ENCODE results near the gene MEA1. TPM values are rescaled to one million over a fixed set of nuclear protein-coding genes. Genes with fewer than 3 reads are reported as not detected.

MEA1 gene
- polyA plus RNA-seq, 1 experiment: 86.5 TPM

DNA sequence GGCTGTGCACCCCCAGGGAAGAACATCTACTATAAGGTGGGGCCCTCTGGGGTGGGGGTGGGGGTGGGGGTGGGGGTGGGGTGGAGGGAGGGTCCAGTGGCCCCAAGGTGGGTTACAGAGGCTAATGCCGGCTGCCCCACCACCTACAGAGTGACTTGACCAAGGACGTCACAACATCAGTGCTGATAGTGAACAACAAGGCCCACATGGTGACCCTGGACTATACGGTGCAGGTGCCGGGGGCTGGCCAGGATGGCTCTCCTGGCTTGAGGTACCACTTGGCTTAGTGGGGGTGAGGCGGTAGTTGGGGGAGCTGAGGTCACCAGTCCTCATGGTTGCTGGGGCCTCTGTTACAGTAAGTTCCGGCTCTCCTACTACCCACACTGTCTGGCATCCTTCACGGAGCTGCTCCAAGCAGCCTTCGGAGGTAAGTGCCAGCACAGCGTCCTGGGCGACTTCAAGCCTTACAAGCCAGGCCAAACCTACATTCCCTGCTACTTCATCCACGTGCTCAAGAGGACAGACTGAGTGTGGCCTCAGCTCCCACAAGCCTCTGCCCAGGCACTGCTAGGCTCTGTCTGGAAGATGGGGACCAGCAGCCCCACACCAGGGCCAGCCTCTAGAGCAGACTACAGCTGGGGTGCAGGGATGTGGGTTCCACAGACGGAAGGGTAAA is 50.4 kb downstream of the MEA1 start:
- no peaks in the 10 kb centered on the region; the same call in 1 of the 2 replicates for H3K9me3 ChIP-seq (ENCODE audit: control insufficient read depth, insufficient read depth, low read length)
- H3K4me3 ChIP-seq (ENCODE audit: low read depth, low read length): no peak overlapping the region
- TF ChIP-seq, protein P1, sequence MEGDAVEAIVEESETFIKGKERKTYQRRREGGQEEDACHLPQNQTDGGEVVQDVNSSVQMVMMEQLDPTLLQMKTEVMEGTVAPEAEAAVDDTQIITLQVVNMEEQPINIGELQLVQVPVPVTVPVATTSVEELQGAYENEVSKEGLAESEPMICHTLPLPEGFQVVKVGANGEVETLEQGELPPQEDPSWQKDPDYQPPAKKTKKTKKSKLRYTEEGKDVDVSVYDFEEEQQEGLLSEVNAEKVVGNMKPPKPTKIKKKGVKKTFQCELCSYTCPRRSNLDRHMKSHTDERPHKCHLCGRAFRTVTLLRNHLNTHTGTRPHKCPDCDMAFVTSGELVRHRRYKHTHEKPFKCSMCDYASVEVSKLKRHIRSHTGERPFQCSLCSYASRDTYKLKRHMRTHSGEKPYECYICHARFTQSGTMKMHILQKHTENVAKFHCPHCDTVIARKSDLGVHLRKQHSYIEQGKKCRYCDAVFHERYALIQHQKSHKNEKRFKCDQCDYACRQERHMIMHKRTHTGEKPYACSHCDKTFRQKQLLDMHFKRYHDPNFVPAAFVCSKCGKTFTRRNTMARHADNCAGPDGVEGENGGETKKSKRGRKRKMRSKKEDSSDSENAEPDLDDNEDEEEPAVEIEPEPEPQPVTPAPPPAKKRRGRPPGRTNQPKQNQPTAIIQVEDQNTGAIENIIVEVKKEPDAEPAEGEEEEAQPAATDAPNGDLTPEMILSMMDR (IDR thresholded peaks at IDR 0.05; ENCODE audit: low read depth, low read length): no peak
- no peak for DNase-seq (ENCODE audit: low read depth, low spot score)
- ChIA-PET POLR2A (no interaction called here), CTCF (interaction anchor here (0.8 kb wide), 1 partner anchor 16 kb away, joined by 3 read pairs; the partner anchor contains the start of gene PEX6)
- H3K27me3 ChIP-seq (ENCODE audit: control insufficient read depth, insufficient read depth, low read length): no peaks in the 10 kb centered on the region
- no peak overlapping the region for H3K27ac ChIP-seq (ENCODE audit: low read depth, low read length)

DNA sequence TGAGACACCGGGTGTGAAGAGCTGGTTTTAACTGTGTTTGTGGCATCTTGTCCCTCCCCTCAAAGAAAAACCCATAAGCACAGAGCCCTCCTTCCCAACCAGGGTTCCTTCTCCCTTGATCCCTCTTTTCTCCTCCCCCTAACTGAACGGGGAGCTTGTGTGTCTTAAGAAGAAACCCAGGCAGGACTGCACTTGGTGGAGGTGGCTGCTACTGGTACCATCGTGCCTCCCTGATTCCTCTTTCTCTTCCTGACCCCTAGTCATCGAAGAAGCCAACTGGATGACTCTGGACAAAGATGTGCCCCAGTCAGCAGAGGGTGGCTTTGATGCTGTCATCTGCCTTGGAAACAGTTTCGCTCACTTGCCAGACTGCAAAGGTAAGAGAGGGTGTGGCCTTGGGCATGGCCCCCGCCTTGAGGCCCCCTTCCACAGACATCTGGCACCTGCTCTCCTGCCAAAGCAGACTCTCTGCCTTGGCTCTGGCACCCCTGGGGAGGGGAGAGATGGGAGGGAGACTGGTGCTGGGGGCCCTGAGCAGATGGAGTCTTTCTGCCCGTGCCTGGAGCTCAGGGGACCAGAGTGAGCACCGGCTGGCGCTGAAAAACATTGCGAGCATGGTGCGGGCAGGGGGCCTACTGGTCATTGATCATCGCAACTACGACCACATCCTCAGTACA is 51.1 kb downstream of the MEA1 start:
- Histone ChIP-seq H3K27me3 (ENCODE audit: control insufficient read depth, insufficient read depth, low read length) (no peaks in the 10 kb centered on the region), H3K9me3 (ENCODE audit: control insufficient read depth, insufficient read depth, low read length) (no peaks in the 10 kb centered on the region; the same call in 1 of the 2 replicates), H3K27ac (ENCODE audit: low read depth, low read length) (no peak overlapping the region), H3K4me3 (ENCODE audit: low read depth, low read length) (no peak overlapping the region)
- TF ChIP-seq, protein P1 (IDR thresholded peaks at IDR 0.05; ENCODE audit: low read depth, low read length): no peak
- CTCF ChIA-PET: interaction anchor here (0.8 kb wide), 1 partner anchor 17 kb away, joined by 3 read pairs; the partner anchor contains the start of gene PEX6
- no peak for DNase-seq (ENCODE audit: low read depth, low spot score)
- POLR2A ChIA-PET: no interaction called here

DNA sequence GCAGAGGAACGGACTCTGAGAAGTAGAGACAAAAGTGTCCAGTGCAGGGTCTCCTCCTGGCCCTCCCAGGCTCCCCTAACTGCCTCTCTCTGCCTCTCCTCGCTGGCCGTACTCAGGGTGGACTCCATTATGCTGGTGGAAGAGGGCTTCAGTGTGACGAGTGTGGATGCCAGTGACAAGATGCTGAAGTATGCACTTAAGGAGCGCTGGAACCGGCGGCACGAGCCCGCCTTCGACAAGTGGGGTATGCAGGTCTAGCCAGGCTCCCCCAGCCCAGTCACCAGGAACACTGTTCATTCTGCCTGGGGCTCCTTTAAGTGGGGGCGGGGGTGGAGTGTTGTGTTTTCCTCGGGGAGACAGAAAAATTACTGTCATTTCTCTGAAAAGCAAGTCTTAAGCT is 51.6 kb downstream of the MEA1 start:
- DNase-seq (ENCODE audit: low read depth, low spot score): no peak
- Histone ChIP-seq H3K4me3 (ENCODE audit: low read depth, low read length) (no peak overlapping the region), H3K27ac (ENCODE audit: low read depth, low read length) (no peak overlapping the region), H3K9me3 (ENCODE audit: control insufficient read depth, insufficient read depth, low read length) (no peaks in the 10 kb centered on the region; the same call in 1 of the 2 replicates), H3K27me3 (ENCODE audit: control insufficient read depth, insufficient read depth, low read length) (no peaks in the 10 kb centered on the region)
- ChIA-PET POLR2A (no interaction called here), CTCF (no interaction called here)
- TF ChIP-seq, protein P1 (IDR thresholded peaks at IDR 0.05; ENCODE audit: low read depth, low read length): no peak

Other genes with a start within 250 kb of the MEA1 start
- gene BICRAL, start 231.9 kb downstream of the MEA1 start, polyA plus RNA-seq (2011; rRNA removed): 5.8 and 7.0 TPM in 2 replicates
- gene RPL7L1, start 134.3 kb downstream of the MEA1 start, polyA plus RNA-seq (2011; rRNA removed): 45.0 and 48.5 TPM in 2 replicates
- not detected in 2 replicates for gene PTCRA, start 97.9 kb downstream of the MEA1 start, polyA plus RNA-seq (2011; rRNA removed)
- 38.4 and 39.2 TPM in 2 replicates for gene CNPY3, start 84.5 kb downstream of the MEA1 start, polyA plus RNA-seq (2011; rRNA removed)
- gene GNMT, start 53.2 kb downstream of the MEA1 start, polyA plus RNA-seq (2011; rRNA removed): 0.07 TPM in 1 of 2 replicates, not detected in the other
- 6.8 and 7.4 TPM in 2 replicates for gene PEX6, start 34.8 kb downstream of the MEA1 start, polyA plus RNA-seq (2011; rRNA removed)
- gene PPP2R5D, start 29.4 kb downstream of the MEA1 start, polyA plus RNA-seq (2011; rRNA removed): 59.5 and 61.5 TPM in 2 replicates
- gene KLHDC3, start 303 bp upstream of the MEA1 start, polyA plus RNA-seq (2011; rRNA removed): 41.3 and 48.8 TPM in 2 replicates
- gene RRP36, start 7.7 kb upstream of the MEA1 start, polyA plus RNA-seq (2011; rRNA removed): 50.3 and 54.0 TPM in 2 replicates
- gene CUL7, start 39.9 kb upstream of the MEA1 start, polyA plus RNA-seq (2011; rRNA removed): 37.5 and 44.8 TPM in 2 replicates
- gene MRPL2, start 45.5 kb upstream of the MEA1 start, polyA plus RNA-seq (2011; rRNA removed): 19.3 and 19.4 TPM in 2 replicates
- 9.1 and 10.2 TPM in 2 replicates for gene KLC4, start 45.7 kb upstream of the MEA1 start, polyA plus RNA-seq (2011; rRNA removed)
- gene PTK7, start 62.4 kb upstream of the MEA1 start, polyA plus RNA-seq (2011; rRNA removed): 146 and 179 TPM in 2 replicates
- gene SRF, start 157.3 kb upstream of the MEA1 start, polyA plus RNA-seq (2011; rRNA removed): 36.8 and 48.5 TPM in 2 replicates
- 11.5 and 11.8 TPM in 2 replicates for gene CUL9, start 168.2 kb upstream of the MEA1 start, polyA plus RNA-seq (2011; rRNA removed)
- 36.9 and 42.4 TPM in 2 replicates for gene DNPH1, start 215.5 kb upstream of the MEA1 start, polyA plus RNA-seq (2011; rRNA removed)
- not detected in 2 replicates for gene TTBK1, start 229.5 kb upstream of the MEA1 start, polyA plus RNA-seq (2011; rRNA removed)

All from AG04450 (cell line).